ENCODE measurements around the gene DMAC2L.
"Not testable (repeated sequence)": the region's sequence is repeated elsewhere in the genome, so short reads cannot be mapped to it uniquely, and the experiment has no call there.

The DMAC2L gene

GRCh38 chr14:50357124-50357523 lies 45.0 kb downstream of the DMAC2L start:
- DNase-seq: no peak

GRCh38 chr14:50357753-50358395 lies 45.8 kb downstream of the DMAC2L start:
- no peak for DNase-seq

- DNase-seq: no peak
These were observed 47.5 kb downstream of the DMAC2L start for GRCh38 chr14:50359631-50360030.

DNA sequence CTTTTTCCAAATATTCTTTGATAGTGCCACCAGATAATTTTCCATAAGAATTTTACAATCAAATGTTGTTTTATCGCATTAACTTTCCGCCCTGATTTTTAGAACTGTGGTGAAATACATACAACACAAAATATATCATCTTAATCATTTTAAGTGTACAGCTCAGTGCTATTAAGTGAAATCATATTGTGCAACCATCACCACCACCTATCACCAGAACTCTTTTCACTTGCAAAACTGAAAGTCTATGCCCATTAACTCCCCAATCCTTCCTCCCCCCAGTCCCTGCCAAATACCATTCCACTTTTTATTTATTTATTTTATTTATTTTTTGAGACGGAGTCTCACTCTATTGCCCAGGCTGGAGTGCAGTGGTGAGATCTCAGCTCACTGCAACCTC lies 48.0 kb downstream of the DMAC2L start:
- DNase-seq: no peak

DNA sequence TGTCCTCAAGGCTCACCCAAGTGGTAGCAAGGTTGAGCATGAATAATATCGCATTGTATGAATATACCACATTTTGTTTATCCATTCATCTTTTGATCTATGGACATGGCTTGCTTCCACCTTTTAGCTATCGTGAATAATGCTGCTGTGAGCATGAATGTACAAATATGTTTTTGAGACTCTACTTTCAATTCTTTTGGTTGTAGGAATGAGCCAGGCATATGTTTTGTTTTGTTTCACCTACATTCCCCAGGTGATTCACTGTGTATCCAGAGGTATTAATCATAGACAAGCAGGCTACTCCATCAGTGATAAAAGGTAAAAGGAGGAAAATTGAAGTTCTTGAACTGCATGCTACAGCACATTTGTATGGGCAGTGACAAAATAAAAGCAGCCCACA lies 48.7 kb downstream of the DMAC2L start:
- DNase-seq: no peak

GRCh38 chr14:50361473-50362403 lies 49.6 kb downstream of the DMAC2L start:
- DNase-seq: not testable (repeated sequence)

- DNase-seq: peak; percentile 60
These were observed 50.9 kb downstream of the DMAC2L start for GRCh38 chr14:50362764-50363713.

GRCh38 chr14:50363714-50364111 lies 51.6 kb downstream of the DMAC2L start:
- peak; percentile 93 for DNase-seq

- DNase-seq: no peak
These were observed 52.7 kb downstream of the DMAC2L start for GRCh38 chr14:50364792-50365191.

DNA sequence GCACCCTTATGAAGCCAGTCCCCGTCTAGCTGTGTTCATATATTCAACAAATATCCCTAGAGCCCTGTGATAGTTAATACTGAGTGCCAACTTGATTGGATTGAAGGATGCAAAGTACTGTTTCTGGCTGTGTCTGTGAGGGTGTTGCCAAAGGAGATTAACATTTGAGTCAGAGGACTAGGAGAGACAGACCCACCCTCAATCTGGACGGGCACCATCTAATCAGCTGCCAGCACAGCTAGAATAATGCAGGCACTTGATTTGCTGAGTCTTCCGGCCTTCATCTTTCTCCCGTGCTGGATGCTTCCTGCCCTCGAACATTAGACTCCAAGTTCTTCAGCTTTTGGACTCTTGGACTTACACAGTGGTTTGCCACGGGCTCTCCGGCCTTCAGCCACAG lies 53.4 kb downstream of the DMAC2L start:
- peak; percentile 41 for DNase-seq

DNA sequence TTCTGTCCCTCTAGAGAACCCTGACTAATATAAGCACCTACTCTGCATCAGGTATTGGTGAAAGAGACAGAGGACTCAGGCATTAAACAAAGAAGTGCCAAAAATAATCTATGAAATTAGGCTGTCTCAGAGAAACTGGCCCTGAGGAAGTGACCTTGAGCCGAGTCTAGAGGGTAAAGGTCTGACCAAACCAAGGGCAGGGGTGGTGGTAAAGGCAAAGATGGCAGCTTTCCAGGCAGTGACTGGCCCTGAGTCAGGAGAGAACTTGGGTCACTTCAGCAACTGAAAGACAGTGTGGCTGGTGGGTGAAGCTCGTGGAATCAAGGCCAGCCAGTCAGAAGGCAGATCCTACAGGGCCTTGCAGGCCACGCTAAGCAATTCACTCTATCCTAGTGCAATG lies 54.0 kb downstream of the DMAC2L start:
- DNase-seq: no peak

DNA sequence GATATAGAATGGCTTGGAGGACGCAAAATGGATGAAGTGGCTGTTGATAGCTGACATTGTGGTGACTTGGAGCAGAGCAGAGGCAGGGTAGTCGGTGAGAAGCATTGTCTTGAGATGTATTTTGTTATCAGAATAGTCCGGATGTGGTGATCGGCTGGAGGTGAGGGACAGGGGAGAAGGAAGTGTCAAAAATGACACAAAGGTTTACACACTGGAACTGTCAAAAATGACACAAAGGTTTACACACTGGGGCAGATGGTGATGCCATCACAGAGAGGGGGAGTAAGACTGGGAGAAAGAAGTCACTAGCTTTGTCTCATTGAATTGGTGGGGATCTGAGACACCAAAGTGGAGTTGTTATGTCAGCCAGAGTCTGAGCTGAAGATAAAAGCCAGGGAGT lies 54.5 kb downstream of the DMAC2L start:
- no peak for DNase-seq

DNA sequence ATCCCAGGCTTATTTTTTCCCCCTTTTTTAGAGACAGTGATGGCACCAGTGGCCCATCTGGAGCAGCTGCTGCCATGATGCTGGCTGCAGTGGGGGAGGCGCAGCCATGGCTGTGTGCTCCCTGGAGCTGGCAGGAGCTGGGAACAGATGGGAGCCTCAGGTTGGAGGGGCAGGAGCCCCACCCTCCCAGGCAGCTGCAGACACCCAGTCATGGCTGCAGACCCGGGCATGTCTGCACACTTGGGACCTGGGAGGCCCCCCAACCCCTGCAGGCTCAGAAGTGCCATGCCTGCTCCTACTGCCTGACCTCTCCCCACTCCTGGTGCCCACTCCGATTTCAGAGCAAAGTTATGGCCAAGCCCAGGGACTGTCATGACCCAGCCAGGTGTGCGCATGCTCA lies 59.4 kb downstream of the DMAC2L start:
- no peak for DNase-seq

- no peak for DNase-seq
These were observed 61.8 kb downstream of the DMAC2L start for GRCh38 chr14:50373959-50374358.

DNA sequence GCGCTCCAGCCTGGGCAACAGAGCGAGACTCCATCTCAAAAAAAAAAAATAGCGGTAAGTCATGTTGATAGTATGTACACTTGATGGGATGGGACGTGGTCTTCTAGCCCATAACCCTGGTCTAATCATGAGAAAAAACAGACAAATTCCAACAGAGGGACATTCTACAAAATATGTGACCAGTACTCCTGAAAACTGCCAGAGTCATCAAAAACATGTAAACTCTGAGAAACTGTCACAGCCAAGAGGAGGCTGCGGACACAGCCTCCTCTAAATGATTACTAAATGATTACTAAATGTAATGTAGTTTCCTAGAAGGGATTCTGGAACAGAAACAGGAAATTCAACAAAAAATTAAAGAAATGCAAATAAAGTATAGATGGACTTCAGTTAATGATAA lies 63.6 kb downstream of the DMAC2L start:
- no peak for DNase-seq
